Measurements from ENCODE around the gene RAB39A. TPM values are rescaled to one million over a fixed set of nuclear protein-coding genes. Genes with fewer than 3 reads are reported as not detected.
"Not testable (repeated sequence)": the region's sequence is repeated elsewhere in the genome, so short reads cannot be mapped to it uniquely, and the experiment has no call there.

RAB39A gene, protein sequence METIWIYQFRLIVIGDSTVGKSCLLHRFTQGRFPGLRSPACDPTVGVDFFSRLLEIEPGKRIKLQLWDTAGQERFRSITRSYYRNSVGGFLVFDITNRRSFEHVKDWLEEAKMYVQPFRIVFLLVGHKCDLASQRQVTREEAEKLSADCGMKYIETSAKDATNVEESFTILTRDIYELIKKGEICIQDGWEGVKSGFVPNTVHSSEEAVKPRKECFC
- 3.6 and 4.1 TPM in 2 replicates for total RNA-seq

DNA sequence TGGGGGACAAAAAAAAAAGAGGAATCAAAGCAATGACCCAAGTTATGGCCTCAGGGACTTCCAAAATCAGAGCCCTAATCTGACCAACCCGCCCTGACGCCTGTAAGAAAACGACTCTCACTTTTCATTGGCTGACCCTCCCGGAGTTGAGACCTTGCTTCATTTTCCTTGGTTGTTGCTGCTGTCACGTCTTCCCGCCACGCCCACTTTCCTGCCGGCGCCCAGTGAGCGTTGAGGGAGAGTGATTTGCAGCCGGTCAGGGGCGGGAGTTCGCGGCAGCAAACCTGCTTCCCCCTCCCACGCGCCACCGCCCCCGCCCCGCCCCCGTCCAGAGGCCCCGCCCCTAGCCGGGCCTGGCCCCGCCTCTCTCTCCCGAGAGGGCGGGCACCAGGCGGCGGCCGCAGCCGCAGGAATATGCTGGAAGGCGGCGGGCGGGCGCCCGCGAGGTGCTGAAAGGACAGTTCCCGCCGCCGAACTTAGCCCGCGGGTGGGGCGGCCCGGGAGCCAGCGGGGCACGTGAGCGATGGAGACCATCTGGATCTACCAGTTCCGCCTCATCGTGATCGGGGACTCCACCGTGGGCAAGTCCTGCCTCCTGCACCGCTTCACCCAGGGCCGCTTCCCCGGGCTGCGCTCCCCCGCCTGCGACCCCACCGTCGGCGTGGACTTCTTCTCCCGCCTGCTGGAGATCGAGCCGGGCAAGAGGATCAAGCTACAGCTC is at the start of gene RAB39A:
TSS of gene RAB39A (plus strand) at position 403 of the 721 bp plus-strand sequence. CDS start at position 524, 121 bp downstream.
- H3K4me1 Mint-ChIP-seq: peaks cover 37% of the 10 kb centered on the region
- peaks cover 5% of the 10 kb centered on the region for H3K36me3 Mint-ChIP-seq (ENCODE audit: low read depth)
- intact Hi-C loops (cut with micrococcal nuclease): loop anchor here (1.0 to 5.0 kb wide), 10 partner anchors 70 to 1851 kb away; partner anchors contain the start of genes AASDHPPT, ACAT1, ALKBH8 and ATM
- H3K27ac Mint-ChIP-seq: peak within 1 kb of the TSS; percentile 80
- peak; percentile 82 for DNase-seq
- H3K4me3 Mint-ChIP-seq: peak within 1 kb of the TSS; percentile 91
- TF ChIP-seq, protein P1, sequence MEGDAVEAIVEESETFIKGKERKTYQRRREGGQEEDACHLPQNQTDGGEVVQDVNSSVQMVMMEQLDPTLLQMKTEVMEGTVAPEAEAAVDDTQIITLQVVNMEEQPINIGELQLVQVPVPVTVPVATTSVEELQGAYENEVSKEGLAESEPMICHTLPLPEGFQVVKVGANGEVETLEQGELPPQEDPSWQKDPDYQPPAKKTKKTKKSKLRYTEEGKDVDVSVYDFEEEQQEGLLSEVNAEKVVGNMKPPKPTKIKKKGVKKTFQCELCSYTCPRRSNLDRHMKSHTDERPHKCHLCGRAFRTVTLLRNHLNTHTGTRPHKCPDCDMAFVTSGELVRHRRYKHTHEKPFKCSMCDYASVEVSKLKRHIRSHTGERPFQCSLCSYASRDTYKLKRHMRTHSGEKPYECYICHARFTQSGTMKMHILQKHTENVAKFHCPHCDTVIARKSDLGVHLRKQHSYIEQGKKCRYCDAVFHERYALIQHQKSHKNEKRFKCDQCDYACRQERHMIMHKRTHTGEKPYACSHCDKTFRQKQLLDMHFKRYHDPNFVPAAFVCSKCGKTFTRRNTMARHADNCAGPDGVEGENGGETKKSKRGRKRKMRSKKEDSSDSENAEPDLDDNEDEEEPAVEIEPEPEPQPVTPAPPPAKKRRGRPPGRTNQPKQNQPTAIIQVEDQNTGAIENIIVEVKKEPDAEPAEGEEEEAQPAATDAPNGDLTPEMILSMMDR (IDR thresholded peaks at IDR 0.05): no peak
- no peaks in the 10 kb centered on the region for H3K9me3 Mint-ChIP-seq
- peaks cover 4% of the 10 kb centered on the region for H3K27me3 Mint-ChIP-seq
- peak; percentile 87 for ATAC-seq (ENCODE audit: low read depth)
- ChIA-PET CTCF (no interaction called here), POLR2A (interaction anchor here (0.5 to 1.5 kb wide), 2 partner anchors 81 to 471 kb away, joined by 3 to 6 read pairs; partner anchors contain the start of gene CUL5)

DNA sequence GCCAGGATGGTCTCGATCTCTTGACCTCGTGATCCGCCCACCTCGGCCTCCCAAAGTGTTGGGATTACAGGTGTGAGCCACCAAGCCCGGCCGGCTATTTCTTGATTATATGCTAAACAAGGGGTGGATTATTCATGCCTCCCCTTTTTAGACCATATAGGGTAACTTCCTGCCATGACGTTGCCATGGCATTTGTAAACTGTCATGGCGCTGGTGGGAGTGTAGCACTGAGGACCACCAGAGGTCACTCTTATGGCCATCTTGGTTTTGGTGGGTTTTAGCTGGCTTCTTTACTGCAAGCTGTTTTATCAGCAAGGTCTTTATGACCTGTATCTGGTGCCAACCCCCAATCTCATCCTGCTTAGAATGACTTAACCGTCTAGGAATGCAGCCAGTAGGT is 46.8 kb upstream of the RAB39A start:
- CTCF ChIA-PET; H3K4me1 Mint-ChIP-seq; H3K9me3 Mint-ChIP-seq; H3K27ac Mint-ChIP-seq; DNase-seq; H3K36me3 Mint-ChIP-seq (ENCODE audit: low read depth); H3K27me3 Mint-ChIP-seq; intact Hi-C loops (cut with micrococcal nuclease); H3K4me3 Mint-ChIP-seq; ATAC-seq (ENCODE audit: low read depth): not testable (repeated sequence)
- POLR2A ChIA-PET: interaction anchor here (0.5 kb wide), 1 partner anchor 56 kb away, joined by 3 read pairs; no protein-coding TSS in a partner anchor

DNA sequence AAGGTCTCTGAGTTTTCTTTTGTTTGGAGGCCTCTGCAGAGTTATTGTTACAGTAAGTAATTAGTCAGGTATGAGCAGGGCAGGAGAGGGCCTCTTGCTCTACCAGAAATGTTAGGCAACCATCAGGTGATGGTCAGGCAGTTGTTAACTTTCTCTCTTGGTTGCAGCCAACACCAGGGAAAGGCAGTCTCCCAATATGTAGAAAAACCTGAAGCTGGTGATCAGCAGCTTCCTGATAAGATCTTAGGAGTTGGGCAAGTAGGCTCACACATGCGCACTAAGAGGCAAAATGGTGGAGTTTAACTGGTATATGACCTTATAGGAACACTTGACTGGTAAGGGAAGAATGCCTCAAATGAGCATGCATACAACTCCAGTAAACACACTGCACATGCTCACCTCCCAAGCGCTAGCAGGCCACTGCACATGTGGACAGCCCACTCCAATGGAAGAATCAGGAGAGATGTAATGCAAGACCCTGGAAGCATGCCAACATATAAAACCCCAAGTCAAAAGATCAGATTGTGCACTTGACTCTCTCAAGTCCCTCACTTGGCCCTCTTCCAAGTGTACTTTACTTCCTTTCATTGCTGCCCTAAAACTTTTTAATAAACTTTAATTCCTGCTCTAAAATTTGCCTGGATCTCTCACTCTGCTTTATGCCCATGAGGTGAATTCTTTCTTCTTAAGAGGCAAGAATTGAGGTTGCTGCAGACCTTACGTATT is 46.0 kb upstream of the RAB39A start:
- Mint-ChIP-seq H3K9me3 (no peaks in the 10 kb centered on the region), H3K4me3 (no peak overlapping the region), H3K27me3 (peaks cover 8% of the 10 kb centered on the region), H3K36me3 (ENCODE audit: low read depth) (no peaks in the 10 kb centered on the region), H3K27ac (no peak overlapping the region), H3K4me1 (no peaks in the 10 kb centered on the region)
- ATAC-seq (ENCODE audit: low read depth) (no peak), DNase-seq (no peak)
- intact Hi-C loops (cut with micrococcal nuclease): no loop called here
- ChIA-PET POLR2A (interaction anchor here (0.6 kb wide), 1 partner anchor 18 kb away, joined by 6 read pairs; no protein-coding TSS in a partner anchor), CTCF (no interaction called here)
- TF ChIP-seq, protein P1 (IDR thresholded peaks at IDR 0.05): no peak

DNA sequence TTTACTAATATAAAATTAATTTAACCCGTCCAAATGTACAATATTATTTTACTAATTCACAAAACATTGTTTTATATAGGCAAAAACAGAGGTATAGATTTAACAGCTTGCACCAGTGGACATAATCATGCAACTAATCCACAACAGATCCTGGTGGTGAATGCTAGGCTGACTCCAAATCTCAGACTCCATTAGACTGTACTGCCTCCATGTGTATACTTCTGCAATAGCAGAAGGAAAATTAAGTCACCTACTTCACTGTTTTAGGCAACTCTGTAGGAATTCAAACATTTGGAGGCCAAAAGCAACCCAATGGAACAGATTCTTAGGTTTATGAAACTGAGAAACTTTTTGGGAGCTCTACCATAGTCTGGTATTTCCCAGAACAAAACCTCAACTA is 30.0 kb upstream of the RAB39A start:
- ChIA-PET POLR2A (no interaction called here), CTCF (interaction anchor here (1.0 to 1.1 kb wide), 2 partner anchors 153 to 325 kb away, joined by 4 read pairs; no protein-coding TSS in a partner anchor)
- H3K9me3 Mint-ChIP-seq: no peaks in the 10 kb centered on the region
- H3K27me3 Mint-ChIP-seq: peaks cover 5% of the 10 kb centered on the region
- intact Hi-C loops (cut with micrococcal nuclease): loop anchor here (1.0 to 2.0 kb wide), 5 partner anchors 39 to 335 kb away; partner anchors contain the start of gene SLC35F2
- TF ChIP-seq, protein P1 (IDR thresholded peaks at IDR 0.05): no peak
- H3K27ac Mint-ChIP-seq: no peak overlapping the region
- ATAC-seq (ENCODE audit: low read depth): peak; percentile 57
- no peaks in the 10 kb centered on the region for H3K4me1 Mint-ChIP-seq
- H3K36me3 Mint-ChIP-seq (ENCODE audit: low read depth): no peaks in the 10 kb centered on the region
- DNase-seq: no peak
- H3K4me3 Mint-ChIP-seq: no peak overlapping the region

DNA sequence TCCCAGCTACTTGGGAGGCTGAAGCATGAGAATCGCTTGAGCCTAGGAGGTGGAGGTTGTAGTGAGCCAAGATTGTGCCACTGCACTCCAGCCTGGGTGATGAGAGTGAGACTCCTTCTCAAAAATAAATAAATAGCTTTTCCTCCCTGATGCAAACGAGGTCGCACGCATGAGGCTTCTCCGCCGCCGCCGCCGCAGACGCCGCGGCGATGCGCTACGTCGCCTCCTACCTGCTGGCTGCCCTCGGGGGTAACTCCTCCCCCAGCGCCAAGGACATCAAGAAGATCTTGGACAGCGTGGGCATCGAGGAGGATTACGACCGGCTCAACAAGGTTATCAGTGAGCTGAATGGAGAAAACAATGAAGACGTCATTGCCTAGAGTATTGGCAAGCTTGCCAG is 20.0 kb upstream of the RAB39A start:
- Mint-ChIP-seq H3K27me3 (peaks cover 5% of the 10 kb centered on the region), H3K4me1 (no peaks in the 10 kb centered on the region), H3K27ac (no peak overlapping the region), H3K4me3 (no peak overlapping the region), H3K9me3 (no peaks in the 10 kb centered on the region), H3K36me3 (ENCODE audit: low read depth) (no peaks in the 10 kb centered on the region)
- ChIA-PET CTCF (no interaction called here), POLR2A (no interaction called here)
- no peak for DNase-seq
- TF ChIP-seq, protein P1 (IDR thresholded peaks at IDR 0.05): no peak
- ATAC-seq (ENCODE audit: low read depth): no peak
- intact Hi-C loops (cut with micrococcal nuclease): no loop called here

DNA sequence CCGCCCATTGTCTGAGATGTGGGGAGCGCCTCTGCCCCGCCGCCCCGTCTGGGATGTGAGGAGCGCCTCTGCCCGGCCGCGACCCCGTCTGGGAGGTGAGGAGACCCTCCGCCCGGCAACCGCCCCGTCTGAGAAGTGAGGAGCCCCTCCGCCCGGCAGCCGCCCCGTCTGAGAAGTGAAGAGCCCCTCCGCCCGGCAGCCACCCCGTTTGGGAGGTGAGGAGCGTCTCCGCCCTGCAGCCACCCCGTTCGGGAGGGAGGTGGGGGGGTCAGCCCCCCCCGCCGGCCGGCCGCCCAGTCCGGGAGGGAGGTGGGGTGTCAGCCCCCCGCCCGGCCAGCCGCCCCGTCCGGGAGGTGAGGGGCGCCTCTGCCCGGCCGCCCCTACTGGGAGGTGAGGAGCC is 15.8 kb upstream of the RAB39A start:
- intact Hi-C loops (cut with micrococcal nuclease); POLR2A ChIA-PET: not testable (repeated sequence)

More for the DNA sequence above, 15.8 kb upstream of the RAB39A start:
- CTCF ChIA-PET; H3K4me3 Mint-ChIP-seq; DNase-seq; H3K9me3 Mint-ChIP-seq; H3K4me1 Mint-ChIP-seq; H3K36me3 Mint-ChIP-seq (ENCODE audit: low read depth); ATAC-seq (ENCODE audit: low read depth); H3K27ac Mint-ChIP-seq: not testable (repeated sequence)
- peaks cover 12% of the 10 kb centered on the region for H3K27me3 Mint-ChIP-seq
